K562 (cell line): ENCODE measurements around the gene CLSTN2. TPM values are rescaled to one million over a fixed set of nuclear protein-coding genes. Genes with fewer than 3 reads are reported as not detected.

Source experiments
- ATAC-seq: fragments of 200-7000 bp; cut with Tn5 transposase; 3 replicates; pipeline ENCODE4 v1.9.1; 2020; ENCODE audit warnings: moderate library complexity
- BruUV-seq: library from RNA; stranded (reverse); fragments of 400-500 nt; replicated peaks from 2 replicates; lab custom pipeline; 2021; lab: Mats Ljungman, UMichigan
- CTCF ChIA-PET: fragments of 300-600 bp; formaldehyde crosslinking; extraction: SDS; loops from one replicate; lab custom pipeline; 2021; ENCODE audit warnings: low intra/inter-chr PET ratio; lab: Yijun Ruan, JAX
- POLR2A ChIA-PET: fragments of 300-600, 350-650 bp; sonication (Branson Sonifier 250); formaldehyde crosslinking; extraction: SDS; loops from one replicate; lab custom pipeline; 2021; ENCODE audit warnings: antibody characterized with exemption, inconsistent platforms; lab: Yijun Ruan, JAX
- DNase-seq, 4 experiments: peaks; one replicate each; pipeline versions ENCODE4 v3.0.0 to v3.0.0-alpha.2; 2011 to 2018; ENCODE audit warnings: low spot score in 3 of 4, mixed read lengths in 3 of 4; ENCODE audit errors: extremely low read depth in 1 of 4
- FAIRE-seq: peaks from 2 replicates; lab custom pipeline; 2011; peaks lifted over from hg19 to GRCh38; lab: Jason Lieb, UNC
- H2AFZ ChIP-seq: 2 replicates; pipeline ENCODE4 v1.6.0; 2011; ENCODE audit warnings: low read depth, low read length, control low read depth, inconsistent platforms
- H3K27ac ChIP-seq: fragments of 200-600 bp; 3 replicates; pipeline ENCODE4 v1.8.0; 2011; ENCODE audit warnings: low read depth, mild to moderate bottlenecking, control low read depth, inconsistent platforms, low read length, moderate library complexity, mixed read lengths; ENCODE audit errors: extremely low read depth
- H3K27me3 ChIP-seq, 2 experiments: fragments of 300-600 bp in 1 of 2; 2 replicates in 1 of 2; 3 replicates in 1 of 2; pipeline versions ENCODE4 v1.6.0 to v1.8.0; 2011; ENCODE audit warnings: inconsistent platforms in 2 of 2, low read length in 2 of 2, mild to moderate bottlenecking in 1 of 2, mixed read lengths in 1 of 2, moderate library complexity in 1 of 2; ENCODE audit not compliant: control insufficient read depth in 2 of 2, insufficient read depth in 2 of 2
- H3K36me3 ChIP-seq: fragments of 300-600 bp; 3 replicates; pipeline ENCODE4 v1.8.0; 2011; ENCODE audit warnings: mild to moderate bottlenecking, low read length, inconsistent platforms; ENCODE audit not compliant: control insufficient read depth, insufficient read depth
- H3K4me1 ChIP-seq, 2 experiments: fragments of 200-600 bp in 1 of 2; replicated peaks in 1 of 2; 2 replicates in 1 of 2; 3 replicates in 1 of 2; pipeline versions ENCODE4 v1.5.1 to v1.8.0; 2011; ENCODE audit warnings: inconsistent platforms in 2 of 2, low read length in 2 of 2, mild to moderate bottlenecking in 1 of 2, mixed read lengths in 1 of 2, moderate library complexity in 1 of 2; ENCODE audit not compliant: control insufficient read depth in 2 of 2, insufficient read depth in 2 of 2
- H3K4me2 ChIP-seq: 2 replicates; pipeline ENCODE4 v1.6.1; 2011; ENCODE audit warnings: low read length, control low read depth, inconsistent platforms, mixed read lengths; ENCODE audit not compliant: insufficient read depth
- H3K4me3 ChIP-seq: fragments of 200-600 bp; sonication (generic), shearing (Covaris generic); 2 replicates; pipeline ENCODE4 v1.5.1; 2016; ENCODE audit warnings: control low read depth, inconsistent platforms
- H3K79me2 ChIP-seq: fragments of 200-600 bp; 3 replicates; pipeline ENCODE4 v1.8.0; 2011; ENCODE audit warnings: low read length, inconsistent platforms; ENCODE audit not compliant: control insufficient read depth, insufficient read depth
- H3K9ac ChIP-seq, 2 experiments: 2 replicates each; pipeline versions ENCODE4 v1.6.0 to v1.6.1; 2011; ENCODE audit warnings: low read depth in 2 of 2, low read length in 2 of 2, control low read depth in 1 of 2, inconsistent platforms in 1 of 2, mild to moderate bottlenecking in 1 of 2, mixed read lengths in 1 of 2; ENCODE audit not compliant: insufficient read depth in 1 of 2
- H3K9me1 ChIP-seq: one replicate; pipeline ENCODE4 v1.6.0; 2011; ENCODE audit warnings: inconsistent platforms, mild to moderate bottlenecking, low read length, moderate library complexity; ENCODE audit not compliant: control insufficient read depth, insufficient read depth
- H3K9me3 ChIP-seq: replicated peaks from 2 replicates; pipeline ENCODE4 v1.5.1; 2011; ENCODE audit warnings: low read depth, low read length, inconsistent platforms; ENCODE audit not compliant: control insufficient read depth, insufficient read depth
- H4K20me1 ChIP-seq: replicated peaks from 2 replicates; pipeline ENCODE4 v1.6.1; 2011; ENCODE audit warnings: low read length, inconsistent platforms, mixed read lengths; ENCODE audit not compliant: control insufficient read depth, insufficient read depth
- GMEB1 ChIP-seq: fragments of 250-450 bp; sonication (Bioruptor Pico); IDR thresholded peaks from 2 replicates; pipeline ENCODE4 v1.4.0; 2020; ENCODE audit warnings: mild to moderate bottlenecking
- MEF2D ChIP-seq: conservative IDR thresholded peaks from 2 replicates; pipeline ENCODE4 v1.6.1; 2016; ENCODE audit warnings: low read depth, missing genetic modification characterization, missing compliant biosample characterization
- RBM22 ChIP-seq: fragments of 200-400 bp; formaldehyde crosslinking; IDR thresholded peaks from 2 replicates; pipeline ENCODE4 v1.6.1; 2018; ENCODE audit warnings: low read length, low read depth; ENCODE audit not compliant: poor library complexity, severe bottlenecking
- SREBF1 ChIP-seq: fragments of 150-350 bp; IDR thresholded peaks from 2 replicates; pipeline ENCODE4 v1.6.1; 2014; ENCODE audit warnings: antibody characterized with exemption, low read depth, low read length, borderline replicate concordance
- ZNF766 ChIP-seq: fragments of 200-800 bp; sonication (Bioruptor generic); conservative IDR thresholded peaks from 2 replicates; pipeline ENCODE4 v1.6.1; 2016; ENCODE audit warnings: missing genetic modification characterization, missing compliant biosample characterization
- WGBS: fragments of 100-300 bp; shearing (Covaris generic); methylation state at CpG from one replicate; pipeline ENCODE4 v1.1.6; 2016; ENCODE audit warnings: low coverage, mixed read lengths; ENCODE audit not compliant: insufficient coverage; ENCODE audit errors: missing lambda C conversion rate; 5-methylcytosine and 5-hydroxymethylcytosine counted together
- in situ Hi-C: fragments of 300-500 bp; cut with MboI; formaldehyde crosslinking; loops from 4 replicates; pipeline ENCODE4 v1.15.0; 2018; ENCODE audit warnings: inconsistent platforms, mixed read lengths
- intact Hi-C: fragments of 100-400 bp; cut with micrococcal nuclease; formaldehyde crosslinking; loops from 2 replicates; pipeline ENCODE4 v1.14.2; 2022
- polyA plus RNA-seq, 8 experiments: library from polyadenylated mRNA; depleted of rRNA in 4 of 8; stranded (reverse) in 5 of 8; unstranded in 3 of 8; fragments of >200 nt; fragmentation: Nextera tagmentation in 2 of 8; fragmentation: Illumina TruSeq in 1 of 8; extraction: Ambion mirVana in 2 of 8; extraction: Trizol in 1 of 8; gene quantifications; 2 replicates each; pipeline versions ENCODE4 v1.2.1 to v1.2.3, GENCODE V29; 2011 to 2014; ENCODE audit warnings: inconsistent platforms in 1 of 8, missing spikeins in 1 of 8
- total RNA-seq, 7 experiments: library from RNA; depleted of rRNA in 6 of 7; stranded (reverse); fragments of >200 nt in 6 of 7; fragmentation: Illumina TruSeq in 2 of 7; extraction: Trizol in 2 of 7; gene quantifications; 2 replicates each; pipeline versions ENCODE4 v1.2.1 to v1.2.3, GENCODE V29; 2011 to 2021; ENCODE audit warnings: low replicate concordance in 1 of 7

The CLSTN2 gene
- total and polyA plus RNA-seq, 9 of the 15 experiments (the other 6 are each of a cell fraction or from before 2014, with no cell fraction given), result 0.02 to 0.04 (median 0.04) TPM; not detected in 6

- no peak overlapping the region for H3K9ac ChIP-seq
- ChIA-PET POLR2A (no interaction called here), CTCF (no interaction called here)
- no peaks in the 10 kb centered on the region for H3K9me1 ChIP-seq
- no peaks in the 10 kb centered on the region for H3K9me3 ChIP-seq
- H3K27me3 ChIP-seq, result no peaks in the 10 kb centered on the region
- intact Hi-C loops, result no loop called here
- WGBS, result 4% methylated on average over 3 of the region's 4 CpGs
- no peaks in the 10 kb centered on the region for H4K20me1 ChIP-seq
- no TSS peak for BruUV-seq
- no peak overlapping the region for H2AFZ ChIP-seq
- ATAC-seq, result no peak
- H3K27ac ChIP-seq, result no peak overlapping the region
- H3K4me2 ChIP-seq, result no peak overlapping the region
- H3K4me1 ChIP-seq, result no peaks in the 10 kb centered on the region
- in situ Hi-C loops, result no loop called here
- H3K79me2 ChIP-seq, result no peaks in the 10 kb centered on the region
- DNase-seq, result no peak
- no peak overlapping the region for H3K4me3 ChIP-seq
- no peak for FAIRE-seq
- H3K36me3 ChIP-seq, result no peaks in the 10 kb centered on the region
- TF ChIP-seq RBM22 (no peak), SREBF1 (no peak), ZNF766 (CRISPR knock-in tag) (no peak), MEF2D (tag) (no peak), GMEB1 (CRISPR knock-in tag) (no peak)
Measured at GRCh38 chr3:140205598-140205997, 270.6 kb downstream of the CLSTN2 start.
